IPS-15b (cell line): ENCODE measurements around the gene GRIN2C.

ENCODE experiments used
- H3K27me3 ChIP-seq: one replicate; pipeline ENCODE4 v1.6.1; 2013; ENCODE audit warnings: low read length; ENCODE audit not compliant: control insufficient read depth, insufficient read depth
- H3K36me3 ChIP-seq: one replicate; pipeline ENCODE4 v1.6.1; 2013; ENCODE audit warnings: low read length; ENCODE audit not compliant: control insufficient read depth, insufficient read depth
- H3K4me1 ChIP-seq: one replicate; pipeline ENCODE4 v1.6.1; 2013; ENCODE audit warnings: mild to moderate bottlenecking, low read length; ENCODE audit not compliant: control insufficient read depth, insufficient read depth
- H3K4me3 ChIP-seq: one replicate; pipeline ENCODE4 v1.5.1; 2013; ENCODE audit warnings: low read depth, low read length
- H3K9ac ChIP-seq: one replicate; pipeline ENCODE4 v1.6.1; 2013; ENCODE audit warnings: low read depth, mild to moderate bottlenecking, low read length
- H3K9me3 ChIP-seq: one replicate; pipeline ENCODE4 v1.6.1; 2013; ENCODE audit warnings: mild to moderate bottlenecking, low read length; ENCODE audit not compliant: control insufficient read depth, insufficient read depth

Gene GRIN2C

DNA sequence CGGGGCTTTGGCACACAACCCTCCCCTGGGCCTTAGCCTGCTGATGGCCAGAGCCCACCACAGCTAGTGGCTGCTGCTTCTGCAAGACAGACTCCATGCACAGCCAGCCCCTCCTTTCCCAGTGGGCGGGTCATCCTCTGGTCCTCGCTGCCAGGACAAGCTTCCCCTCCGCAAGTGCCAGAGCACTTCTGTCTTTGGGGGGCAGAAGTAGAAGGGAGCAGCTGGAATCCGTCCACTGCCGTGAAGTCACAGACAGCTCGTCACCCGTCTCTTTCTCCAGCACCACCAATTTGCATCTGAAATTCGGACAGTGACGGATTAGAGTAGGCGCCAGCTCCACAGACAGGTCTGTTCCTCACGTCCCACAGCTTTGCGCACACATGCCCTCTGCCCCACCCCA is 52.2 kb downstream of the GRIN2C start:
- Histone ChIP-seq H3K9me3 (no peaks in the 10 kb centered on the region), H3K27me3 (no peaks in the 10 kb centered on the region), H3K36me3 (no peaks in the 10 kb centered on the region)

GRCh38 chr17:74806334-74806733 is 53.4 kb downstream of the GRIN2C start:
- no peak overlapping the region for H3K9ac ChIP-seq
- peaks cover 3% of the 10 kb centered on the region for H3K36me3 ChIP-seq
- no peaks in the 10 kb centered on the region for H3K9me3 ChIP-seq
- H3K4me1 ChIP-seq: no peaks in the 10 kb centered on the region
- H3K4me3 ChIP-seq: no peak overlapping the region
- H3K27me3 ChIP-seq: no peaks in the 10 kb centered on the region

More for the DNA sequence above, 52.2 kb downstream of the GRIN2C start:
- Histone ChIP-seq H3K4me3 (no peak overlapping the region), H3K9ac (no peak overlapping the region), H3K4me1 (no peaks in the 10 kb centered on the region)

- no peaks in the 10 kb centered on the region for H3K9me3 ChIP-seq
- peaks cover 7% of the 10 kb centered on the region for H3K36me3 ChIP-seq
- no peak overlapping the region for H3K4me3 ChIP-seq
- no peaks in the 10 kb centered on the region for H3K4me1 ChIP-seq
- H3K27me3 ChIP-seq: no peaks in the 10 kb centered on the region
- no peak overlapping the region for H3K9ac ChIP-seq
These were observed 54.1 kb downstream of the GRIN2C start for GRCh38 chr17:74805591-74805991.

- peaks cover 7% of the 10 kb centered on the region for H3K36me3 ChIP-seq
- no peak overlapping the region for H3K4me3 ChIP-seq
- no peaks in the 10 kb centered on the region for H3K9me3 ChIP-seq
- no peak overlapping the region for H3K9ac ChIP-seq
- H3K27me3 ChIP-seq: no peaks in the 10 kb centered on the region
- no peaks in the 10 kb centered on the region for H3K4me1 ChIP-seq
These were observed 55.0 kb downstream of the GRIN2C start for GRCh38 chr17:74804683-74805082.

DNA sequence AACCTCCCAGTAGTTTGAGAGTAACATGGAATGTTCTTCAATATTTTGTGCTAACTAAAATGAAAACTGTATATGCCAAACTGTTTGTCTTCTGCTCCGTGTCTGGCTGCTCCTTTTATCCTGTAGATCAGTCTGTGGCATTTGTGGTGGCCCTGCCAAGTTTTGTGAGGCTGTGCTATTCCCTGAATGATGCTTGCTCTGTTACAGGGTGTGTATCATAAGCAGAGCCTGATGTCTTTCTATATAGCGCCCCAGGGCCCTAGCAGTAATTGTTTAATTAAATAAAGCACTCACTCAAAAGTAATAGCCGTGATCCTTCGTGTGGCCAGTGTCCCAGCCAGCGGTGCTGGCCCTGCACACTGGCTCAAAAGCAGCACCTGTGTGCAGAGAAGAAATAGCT is 55.7 kb downstream of the GRIN2C start:
- H3K36me3 ChIP-seq: peaks cover 10% of the 10 kb centered on the region
- no peaks in the 10 kb centered on the region for H3K9me3 ChIP-seq
- H3K4me3 ChIP-seq: no peak overlapping the region
- H3K27me3 ChIP-seq: no peaks in the 10 kb centered on the region
- H3K4me1 ChIP-seq: no peaks in the 10 kb centered on the region
- no peak overlapping the region for H3K9ac ChIP-seq

DNA sequence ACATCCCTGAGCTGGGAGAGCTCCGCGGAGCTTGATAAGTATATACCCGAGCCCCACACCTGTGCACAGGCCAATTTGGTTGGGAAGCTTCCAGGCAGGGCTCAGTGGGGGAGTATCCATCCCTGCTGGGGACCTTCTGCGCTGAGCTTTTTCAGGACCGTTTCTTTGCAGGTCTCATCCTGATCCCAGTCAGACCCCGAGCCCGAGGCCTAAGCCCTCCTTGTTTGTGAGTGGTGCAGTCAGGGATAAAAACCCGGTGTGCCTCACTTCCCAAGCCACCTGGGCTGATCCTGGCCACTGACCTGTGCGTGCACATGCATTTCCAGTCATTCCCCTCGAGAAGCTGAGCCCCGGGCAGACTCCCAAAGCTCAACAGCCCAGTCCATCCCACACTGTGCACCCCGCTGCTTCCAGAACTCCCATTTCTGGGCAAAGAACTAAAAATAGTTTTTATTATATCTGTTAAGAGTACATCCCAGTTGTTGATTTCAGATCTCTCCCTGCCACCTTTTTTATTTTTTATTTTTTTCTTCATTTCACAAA is 56.2 kb downstream of the GRIN2C start:
- Histone ChIP-seq H3K27me3 (no peaks in the 10 kb centered on the region), H3K9me3 (no peaks in the 10 kb centered on the region), H3K36me3 (peaks cover 12% of the 10 kb centered on the region), H3K9ac (no peak overlapping the region), H3K4me1 (no peaks in the 10 kb centered on the region), H3K4me3 (no peak overlapping the region)

- Histone ChIP-seq H3K27me3 (no peaks in the 10 kb centered on the region), H3K9ac (no peak overlapping the region), H3K36me3 (peaks cover 25% of the 10 kb centered on the region), H3K4me3 (no peak overlapping the region), H3K4me1 (no peaks in the 10 kb centered on the region), H3K9me3 (no peaks in the 10 kb centered on the region)
These were observed 57.8 kb downstream of the GRIN2C start for GRCh38 chr17:74801896-74802295.

- Histone ChIP-seq H3K36me3 (peaks cover 31% of the 10 kb centered on the region), H3K9me3 (no peaks in the 10 kb centered on the region), H3K4me3 (no peak overlapping the region), H3K9ac (no peak overlapping the region), H3K27me3 (no peaks in the 10 kb centered on the region), H3K4me1 (no peaks in the 10 kb centered on the region)
These were observed 59.2 kb downstream of the GRIN2C start for GRCh38 chr17:74800531-74800930.

DNA sequence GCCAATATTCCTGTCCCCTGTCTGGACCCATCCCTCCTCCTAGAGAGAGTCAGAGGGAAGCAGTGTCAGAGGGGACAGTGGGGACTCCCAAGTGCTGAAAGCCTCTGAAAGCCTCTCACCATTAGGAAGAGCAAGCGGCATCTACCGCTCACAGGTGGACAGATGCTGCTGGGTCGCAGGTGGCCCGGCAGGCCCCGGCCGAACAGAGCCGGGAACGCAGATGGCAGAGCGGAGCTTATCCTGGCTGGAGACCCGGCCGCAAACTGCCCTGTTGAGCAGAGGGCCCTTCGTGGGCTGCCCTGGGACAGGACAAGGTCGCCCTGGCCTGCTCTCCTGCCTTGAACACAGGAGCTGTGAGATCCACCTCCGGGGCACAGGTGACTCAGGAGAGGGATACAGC is 60.6 kb downstream of the GRIN2C start:
- peaks cover 41% of the 10 kb centered on the region for H3K36me3 ChIP-seq
- H3K4me1 ChIP-seq: no peaks in the 10 kb centered on the region
- H3K9ac ChIP-seq: no peak overlapping the region

GRCh38 chr17:74798239-74798707 is 61.4 kb downstream of the GRIN2C start:
- Histone ChIP-seq H3K27me3 (no peaks in the 10 kb centered on the region), H3K4me3 (no peak overlapping the region), H3K9ac (no peak overlapping the region), H3K36me3 (peaks cover 41% of the 10 kb centered on the region), H3K9me3 (no peaks in the 10 kb centered on the region), H3K4me1 (no peaks in the 10 kb centered on the region)

More for the DNA sequence above, 60.6 kb downstream of the GRIN2C start:
- Histone ChIP-seq H3K9me3 (no peaks in the 10 kb centered on the region), H3K4me3 (no peak overlapping the region), H3K27me3 (no peaks in the 10 kb centered on the region)

DNA sequence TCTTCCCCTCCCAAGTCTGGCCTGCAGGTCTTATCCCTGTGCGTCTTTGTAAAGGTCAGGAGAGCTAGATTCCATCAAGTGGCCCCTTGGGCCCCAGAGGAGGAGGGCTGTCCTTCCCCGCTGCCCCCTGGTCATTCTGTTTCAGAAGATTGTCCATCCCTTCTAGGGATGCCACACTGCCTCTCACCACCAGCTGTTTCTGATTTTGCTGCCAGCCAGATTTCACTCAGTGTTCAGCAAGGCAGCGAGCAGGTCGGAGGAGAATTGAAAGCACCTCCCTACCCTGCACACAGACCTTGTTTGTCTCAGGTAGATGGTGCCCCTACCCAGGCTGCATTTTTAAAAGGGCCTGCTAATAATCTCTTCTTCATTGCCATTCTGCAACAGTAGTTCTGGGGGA is 61.9 kb downstream of the GRIN2C start:
- Histone ChIP-seq H3K9ac (no peak overlapping the region), H3K4me3 (no peak overlapping the region), H3K36me3 (peaks cover 43% of the 10 kb centered on the region), H3K4me1 (no peaks in the 10 kb centered on the region), H3K27me3 (no peaks in the 10 kb centered on the region), H3K9me3 (no peaks in the 10 kb centered on the region)

DNA sequence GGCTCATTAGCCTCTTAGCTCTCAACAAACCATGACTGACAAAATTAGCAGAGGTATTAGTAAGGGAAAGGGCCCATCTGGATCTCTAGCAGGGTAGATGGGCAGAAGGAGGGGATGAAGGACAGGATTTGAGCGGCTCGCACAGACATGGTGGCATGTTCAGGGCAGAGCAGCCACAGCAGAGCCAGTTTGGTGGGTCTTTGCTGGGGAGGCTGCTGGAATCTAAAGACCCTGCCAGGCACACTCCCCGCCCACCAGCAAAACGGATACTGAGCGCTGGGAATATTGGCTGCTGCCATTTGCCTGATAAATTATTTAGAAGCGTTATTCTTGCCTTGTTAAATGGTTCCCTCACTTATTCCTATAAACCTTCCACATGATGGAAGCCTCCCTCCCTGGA is 62.8 kb downstream of the GRIN2C start:
- no peaks in the 10 kb centered on the region for H3K27me3 ChIP-seq
- H3K9ac ChIP-seq: no peak overlapping the region
- H3K9me3 ChIP-seq: no peaks in the 10 kb centered on the region
- no peaks in the 10 kb centered on the region for H3K4me1 ChIP-seq
- no peak overlapping the region for H3K4me3 ChIP-seq
- peaks cover 43% of the 10 kb centered on the region for H3K36me3 ChIP-seq
